Trophoblast cell (in vitro differentiated cells and primary cell): Measurements from ENCODE around the gene DTNA.

ENCODE experiments used
- DNase-seq, 2 donors: peaks; one replicate each; pipeline ENCODE4 v3.0.0-alpha.2; 2016
- H2AFZ ChIP-seq: 2 replicates; pipeline ENCODE4 v1.6.1; 2013; ENCODE audit warnings: low read length, moderate library complexity, mild to moderate bottlenecking; ENCODE audit not compliant: insufficient read depth, poor library complexity
- H2AK5ac ChIP-seq: 2 replicates; pipeline ENCODE4 v1.6.1; 2013; ENCODE audit warnings: mild to moderate bottlenecking, low read length
- H2BK120ac ChIP-seq: 2 replicates; pipeline ENCODE4 v1.6.1; 2013; ENCODE audit warnings: low read length, mild to moderate bottlenecking, moderate library complexity; ENCODE audit not compliant: insufficient read depth, poor library complexity
- H2BK12ac ChIP-seq: 2 replicates; pipeline ENCODE4 v1.6.1; 2013; ENCODE audit warnings: mild to moderate bottlenecking, low read length, moderate library complexity
- H2BK5ac ChIP-seq: 2 replicates; pipeline ENCODE4 v1.6.1; 2013; ENCODE audit warnings: low read length, low read depth, moderate library complexity, mild to moderate bottlenecking; ENCODE audit not compliant: poor library complexity
- H3K14ac ChIP-seq: 2 replicates; pipeline ENCODE4 v1.6.1; 2013; ENCODE audit warnings: mild to moderate bottlenecking, low read length
- H3K18ac ChIP-seq: 2 replicates; pipeline ENCODE4 v1.6.1; 2013; ENCODE audit warnings: mild to moderate bottlenecking, low read length
- H3K23ac ChIP-seq: 2 replicates; pipeline ENCODE4 v1.6.1; 2013; ENCODE audit warnings: low read length
- H3K27ac ChIP-seq: 2 replicates; pipeline ENCODE4 v1.5.1; 2013; ENCODE audit warnings: low read depth, mild to moderate bottlenecking, inconsistent platforms, low read length, moderate library complexity
- H3K27me3 ChIP-seq: 2 replicates; pipeline ENCODE4 v1.6.1; 2013; ENCODE audit warnings: inconsistent platforms, mild to moderate bottlenecking, low read length, moderate library complexity; ENCODE audit not compliant: insufficient read depth
- H3K36me3 ChIP-seq, 2 experiments: 1 replicate in 1 of 2; 2 replicates in 1 of 2; pipeline ENCODE4 v1.6.1; 2013; ENCODE audit warnings: low read length in 2 of 2, mild to moderate bottlenecking in 2 of 2, moderate library complexity in 1 of 2; ENCODE audit not compliant: insufficient read depth in 2 of 2, control insufficient read depth in 1 of 2
- H3K4ac ChIP-seq: 2 replicates; pipeline ENCODE4 v1.6.1; 2013; ENCODE audit warnings: low read depth, mild to moderate bottlenecking, low read length, moderate library complexity
- H3K4me1 ChIP-seq, 2 experiments: 1 replicate in 1 of 2; 2 replicates in 1 of 2; pipeline ENCODE4 v1.6.1; 2013; ENCODE audit warnings: low read length in 2 of 2, mild to moderate bottlenecking in 2 of 2, moderate library complexity in 1 of 2; ENCODE audit not compliant: insufficient read depth in 2 of 2, control insufficient read depth in 1 of 2
- H3K4me2 ChIP-seq: 2 replicates; pipeline ENCODE4 v1.6.1; 2013; ENCODE audit warnings: inconsistent platforms, mild to moderate bottlenecking, low read length, moderate library complexity
- H3K4me3 ChIP-seq: 2 replicates; pipeline ENCODE4 v1.5.1; 2013; ENCODE audit warnings: mild to moderate bottlenecking, low read depth, low read length, inconsistent platforms
- H3K79me1 ChIP-seq: one replicate; pipeline ENCODE4 v1.6.1; 2013; ENCODE audit warnings: low read length
- H3K79me2 ChIP-seq: 2 replicates; pipeline ENCODE4 v1.6.1; 2013; ENCODE audit warnings: low read length, mild to moderate bottlenecking; ENCODE audit not compliant: control insufficient read depth, insufficient read depth, poor library complexity
- H3K9ac ChIP-seq: 2 replicates; pipeline ENCODE4 v1.6.1; 2013; ENCODE audit warnings: mild to moderate bottlenecking, low read length
- H3K9me3 ChIP-seq: 2 replicates; pipeline ENCODE4 v1.6.1; 2013; ENCODE audit warnings: low read depth, mild to moderate bottlenecking, control low read depth, inconsistent platforms, low read length; ENCODE audit not compliant: insufficient read depth
- H4K12ac ChIP-seq: 2 replicates; pipeline ENCODE4 v1.6.1; 2013; ENCODE audit warnings: low read depth, mild to moderate bottlenecking, low read length, moderate library complexity
- H4K8ac ChIP-seq: 2 replicates; pipeline ENCODE4 v1.6.1; 2013; ENCODE audit warnings: low read depth, mild to moderate bottlenecking, low read length, moderate library complexity
- H4K91ac ChIP-seq: one replicate; pipeline ENCODE4 v1.6.1; 2013; ENCODE audit warnings: low read depth, mild to moderate bottlenecking, low read length, moderate library complexity
- WGBS: extraction: QIAGEN DNeasy Blood & Tissue Kit; methylation state at CpG from one replicate; pipeline ENCODE4 v1.1.7; 2013; ENCODE audit warnings: missing lambda C conversion rate; ENCODE audit not compliant: insufficient read length, insufficient coverage; ENCODE audit errors: extremely low coverage; 5-methylcytosine and 5-hydroxymethylcytosine counted together

Gene DTNA

DNA sequence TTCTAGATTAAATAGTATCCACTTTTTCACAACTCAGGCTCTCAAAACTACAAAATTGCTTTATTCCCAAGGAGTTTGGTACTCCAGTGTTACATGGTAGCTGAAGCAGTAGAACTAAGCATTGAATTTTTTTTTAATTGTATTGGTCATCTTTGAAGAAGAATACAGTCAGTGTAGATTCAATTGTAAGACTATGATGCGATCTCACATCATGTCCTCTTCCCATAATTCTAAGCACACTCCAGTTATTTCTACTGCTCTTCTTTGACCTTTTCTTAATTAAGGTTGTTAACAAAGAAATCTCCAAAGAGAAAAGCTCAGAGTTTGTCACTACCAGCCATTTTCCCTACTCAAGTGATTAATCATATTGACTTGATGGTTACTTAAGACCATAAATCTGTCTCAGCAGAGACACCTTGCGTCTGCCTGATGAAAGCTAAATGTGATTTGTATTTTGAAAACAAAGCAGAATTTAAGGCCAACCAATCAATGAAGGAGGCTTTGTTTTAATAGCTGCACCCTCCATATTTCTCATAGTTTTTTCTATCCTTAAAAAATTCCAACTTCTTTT lies 130.2 kb downstream of the DTNA start:
- no peaks in the 10 kb centered on the region for H3K36me3 ChIP-seq
- H3K4me2 ChIP-seq = no peak overlapping the region
- no peaks in the 10 kb centered on the region for H3K9me3 ChIP-seq
- WGBS = no CpG with 5 or more reads among the region's 2 CpGs
- H2BK12ac ChIP-seq = no peak overlapping the region
- no peak overlapping the region for H2AFZ ChIP-seq
- no peak overlapping the region for H3K18ac ChIP-seq
- no peak overlapping the region for H3K4ac ChIP-seq
- H3K23ac ChIP-seq = no peak overlapping the region
- no peaks in the 10 kb centered on the region for H3K27me3 ChIP-seq
- no peak overlapping the region for H3K27ac ChIP-seq
- H3K14ac ChIP-seq = no peak overlapping the region
- H3K79me1 ChIP-seq = no peaks in the 10 kb centered on the region
- no peaks in the 10 kb centered on the region for H3K4me1 ChIP-seq
- no peak overlapping the region for H3K4me3 ChIP-seq
- no peak overlapping the region for H4K91ac ChIP-seq
- no peak overlapping the region for H4K12ac ChIP-seq
- H2AK5ac ChIP-seq = no peak overlapping the region
- no peak overlapping the region for H3K9ac ChIP-seq
- no peak overlapping the region for H2BK120ac ChIP-seq
- no peaks in the 10 kb centered on the region for H3K79me2 ChIP-seq
- no peak overlapping the region for H4K8ac ChIP-seq
- no peak overlapping the region for H2BK5ac ChIP-seq
- no peak for DNase-seq

DNA sequence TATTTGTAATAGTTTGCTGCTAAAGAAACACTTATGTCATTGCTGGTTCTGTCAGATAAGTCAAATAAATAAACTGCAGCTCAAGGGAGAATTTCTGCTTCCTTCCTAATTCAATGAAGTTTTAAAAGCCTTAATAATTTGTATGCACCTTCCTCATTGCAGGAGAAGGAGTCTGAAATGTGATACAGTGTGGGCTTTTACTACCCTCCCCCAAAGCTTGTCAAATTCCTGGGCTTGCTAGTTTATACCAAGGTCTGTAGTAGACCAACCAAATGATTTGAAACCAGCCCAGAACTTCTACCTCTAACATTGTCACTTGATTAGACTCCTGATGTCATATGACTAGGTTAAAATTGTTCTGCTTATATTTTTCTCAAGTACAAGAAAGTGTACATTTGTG lies 131.8 kb downstream of the DTNA start:
- no peak for DNase-seq
- Histone ChIP-seq H4K12ac (no peak overlapping the region), H4K91ac (no peak overlapping the region), H4K8ac (no peak overlapping the region), H3K4me1 (no peaks in the 10 kb centered on the region), H3K14ac (no peak overlapping the region), H3K9ac (no peak overlapping the region), H3K36me3 (no peaks in the 10 kb centered on the region), H3K9me3 (no peaks in the 10 kb centered on the region), H3K23ac (no peak overlapping the region), H3K4me2 (no peak overlapping the region), H3K27me3 (no peaks in the 10 kb centered on the region), H2BK120ac (no peak overlapping the region), H2AK5ac (no peak overlapping the region), H3K27ac (no peak overlapping the region), H3K79me2 (no peaks in the 10 kb centered on the region), H3K4ac (no peak overlapping the region), H3K79me1 (no peaks in the 10 kb centered on the region), H3K18ac (no peak overlapping the region), H3K4me3 (no peak overlapping the region), H2BK12ac (no peak overlapping the region), H2AFZ (no peak overlapping the region), H2BK5ac (no peak overlapping the region)

DNA sequence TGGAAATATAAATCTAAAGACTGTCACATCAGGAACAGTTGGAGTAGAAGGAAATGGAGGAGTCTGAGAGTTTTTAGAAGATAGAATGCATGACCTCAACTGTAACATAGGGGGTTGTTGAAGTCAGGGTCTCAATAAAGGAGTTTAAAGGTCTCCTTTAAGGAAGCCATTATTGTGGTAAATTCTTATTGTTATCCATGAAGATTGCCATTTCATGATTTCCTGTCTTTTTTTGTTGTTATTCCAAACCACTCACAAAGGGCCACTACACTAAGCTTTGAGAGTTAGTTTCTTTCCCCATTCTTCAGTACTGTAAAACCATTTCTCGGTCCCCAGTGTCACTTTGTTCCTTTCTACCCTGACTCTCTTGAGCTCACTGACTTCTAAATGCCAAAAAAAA lies 134.0 kb downstream of the DTNA start:
- H3K9me3 ChIP-seq = no peaks in the 10 kb centered on the region
- H2AFZ ChIP-seq = no peak overlapping the region
- no peaks in the 10 kb centered on the region for H3K79me2 ChIP-seq
- H4K91ac ChIP-seq = no peak overlapping the region
- H3K9ac ChIP-seq = no peak overlapping the region
- no peaks in the 10 kb centered on the region for H3K27me3 ChIP-seq
- no peak overlapping the region for H3K27ac ChIP-seq
- WGBS = no CpG with 5 or more reads among the region's 1 CpG
- no peak overlapping the region for H3K14ac ChIP-seq
- H3K4ac ChIP-seq = no peak overlapping the region
- no peaks in the 10 kb centered on the region for H3K4me1 ChIP-seq
- H4K8ac ChIP-seq = no peak overlapping the region
- H3K4me3 ChIP-seq = no peak overlapping the region
- no peak overlapping the region for H2BK12ac ChIP-seq
- no peak overlapping the region for H2BK5ac ChIP-seq
- no peaks in the 10 kb centered on the region for H3K36me3 ChIP-seq
- no peak overlapping the region for H2AK5ac ChIP-seq
- H4K12ac ChIP-seq = no peak overlapping the region
- no peaks in the 10 kb centered on the region for H3K79me1 ChIP-seq
- H3K18ac ChIP-seq = no peak overlapping the region
- DNase-seq = no peak
- H3K23ac ChIP-seq = no peak overlapping the region
- no peak overlapping the region for H3K4me2 ChIP-seq
- no peak overlapping the region for H2BK120ac ChIP-seq

DNA sequence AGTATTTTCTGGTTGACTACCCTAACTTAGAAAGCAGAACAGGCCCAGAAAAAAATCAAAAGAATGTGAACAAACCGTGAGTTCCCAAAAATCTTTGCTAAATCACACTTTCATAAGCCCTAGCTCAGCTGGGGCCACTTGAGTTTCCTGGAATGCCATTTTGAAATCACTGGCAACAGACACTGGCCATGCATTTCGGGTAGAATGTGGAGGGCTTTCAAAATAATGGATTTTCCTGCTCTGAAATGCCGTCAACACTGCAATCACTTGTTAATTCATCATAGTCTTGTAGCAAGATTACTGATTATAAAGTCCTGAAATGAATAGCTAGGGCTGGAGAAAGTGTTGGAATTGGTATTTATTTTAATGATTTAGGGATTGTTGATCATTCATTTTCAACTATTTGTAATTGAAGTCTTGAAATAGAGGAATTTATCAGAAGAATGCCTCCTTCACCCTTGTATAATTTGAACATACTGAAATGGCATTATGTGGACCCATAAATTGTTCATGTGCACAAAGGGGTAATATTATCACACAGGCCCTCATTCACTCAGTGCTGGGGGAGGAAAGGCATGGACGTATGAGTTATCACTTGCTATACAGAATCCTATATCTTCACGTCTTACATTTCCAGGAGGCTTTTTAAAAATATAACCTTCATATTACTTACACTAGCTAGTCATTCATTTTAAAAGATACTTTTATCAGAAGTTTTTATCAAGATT lies 134.8 kb downstream of the DTNA start:
- H3K79me2 ChIP-seq = no peaks in the 10 kb centered on the region
- H3K4me2 ChIP-seq = no peak overlapping the region
- no peak overlapping the region for H3K9ac ChIP-seq
- H3K79me1 ChIP-seq = no peaks in the 10 kb centered on the region
- no peak overlapping the region for H4K8ac ChIP-seq
- H3K27me3 ChIP-seq = no peaks in the 10 kb centered on the region
- no peak overlapping the region for H3K14ac ChIP-seq
- H3K27ac ChIP-seq = no peak overlapping the region
- no peak overlapping the region for H2AK5ac ChIP-seq
- H3K23ac ChIP-seq = no peak overlapping the region
- no peak overlapping the region for H4K91ac ChIP-seq
- WGBS = no CpG with 5 or more reads among the region's 5 CpGs
- H2BK5ac ChIP-seq = no peak overlapping the region
- no peaks in the 10 kb centered on the region for H3K4me1 ChIP-seq
- no peak overlapping the region for H3K4ac ChIP-seq
- H3K36me3 ChIP-seq = no peaks in the 10 kb centered on the region
- H2BK120ac ChIP-seq = no peak overlapping the region
- H3K9me3 ChIP-seq = no peaks in the 10 kb centered on the region
- H3K4me3 ChIP-seq = no peak overlapping the region
- no peak overlapping the region for H3K18ac ChIP-seq
- DNase-seq = no peak
- H2AFZ ChIP-seq = no peak overlapping the region
- H4K12ac ChIP-seq = no peak overlapping the region
- no peak overlapping the region for H2BK12ac ChIP-seq
